ENCODE measurements around the gene RNGTT. TPM values are rescaled to one million over a fixed set of nuclear protein-coding genes. Genes with fewer than 3 reads are reported as not detected.

RNGTT gene
- total RNA-seq, 4 donors from 2014 or later, result 12.2 to 17.5 (median 14.6) TPM

DNA sequence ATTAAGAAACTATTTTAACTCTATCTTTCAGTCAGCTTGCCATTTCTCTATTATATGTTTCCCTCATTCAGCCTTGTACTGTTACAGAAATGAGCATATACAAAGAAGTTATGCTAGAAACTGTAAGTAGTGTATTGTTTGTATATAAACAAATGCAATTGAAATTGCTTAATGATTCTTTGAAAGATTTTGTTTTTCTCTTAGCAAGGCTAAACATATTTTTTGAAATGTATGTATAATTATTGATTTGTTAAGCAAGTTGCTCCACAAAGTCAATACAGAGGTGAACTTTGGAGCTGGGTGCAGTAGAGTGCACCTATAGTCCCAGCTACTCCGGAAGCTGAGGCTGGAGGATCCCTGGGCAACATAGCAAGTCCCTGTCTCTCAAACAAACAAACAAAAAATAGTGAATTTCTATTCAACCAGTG is 253.6 kb downstream of the RNGTT start:
- TF ChIP-seq, protein P1, sequence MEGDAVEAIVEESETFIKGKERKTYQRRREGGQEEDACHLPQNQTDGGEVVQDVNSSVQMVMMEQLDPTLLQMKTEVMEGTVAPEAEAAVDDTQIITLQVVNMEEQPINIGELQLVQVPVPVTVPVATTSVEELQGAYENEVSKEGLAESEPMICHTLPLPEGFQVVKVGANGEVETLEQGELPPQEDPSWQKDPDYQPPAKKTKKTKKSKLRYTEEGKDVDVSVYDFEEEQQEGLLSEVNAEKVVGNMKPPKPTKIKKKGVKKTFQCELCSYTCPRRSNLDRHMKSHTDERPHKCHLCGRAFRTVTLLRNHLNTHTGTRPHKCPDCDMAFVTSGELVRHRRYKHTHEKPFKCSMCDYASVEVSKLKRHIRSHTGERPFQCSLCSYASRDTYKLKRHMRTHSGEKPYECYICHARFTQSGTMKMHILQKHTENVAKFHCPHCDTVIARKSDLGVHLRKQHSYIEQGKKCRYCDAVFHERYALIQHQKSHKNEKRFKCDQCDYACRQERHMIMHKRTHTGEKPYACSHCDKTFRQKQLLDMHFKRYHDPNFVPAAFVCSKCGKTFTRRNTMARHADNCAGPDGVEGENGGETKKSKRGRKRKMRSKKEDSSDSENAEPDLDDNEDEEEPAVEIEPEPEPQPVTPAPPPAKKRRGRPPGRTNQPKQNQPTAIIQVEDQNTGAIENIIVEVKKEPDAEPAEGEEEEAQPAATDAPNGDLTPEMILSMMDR (IDR thresholded peaks at IDR 0.05), result no peak
- TF ChIP-seq EP300 (IDR thresholded peaks at IDR 0.05), result no peak
- no peak for TF ChIP-seq POLR2A (IDR thresholded peaks at IDR 0.05)
- no peak for TF ChIP-seq POLR2AphosphoS5 (IDR thresholded peaks at IDR 0.05)
- Histone ChIP-seq H3K9me3 (no peaks in the 10 kb centered on the region), H3K27ac (no peak overlapping the region), H3K27me3 (no peaks in the 10 kb centered on the region), H3K4me3 (no peak overlapping the region), H3K4me1 (no peaks in the 10 kb centered on the region), H3K36me3 (no peaks in the 10 kb centered on the region)
- 100% methylated on average over 1 of the region's 1 CpG for WGBS, 2 donors (ENCODE audit: low coverage in 1 of 2)
- ATAC-seq, result no peak

DNA sequence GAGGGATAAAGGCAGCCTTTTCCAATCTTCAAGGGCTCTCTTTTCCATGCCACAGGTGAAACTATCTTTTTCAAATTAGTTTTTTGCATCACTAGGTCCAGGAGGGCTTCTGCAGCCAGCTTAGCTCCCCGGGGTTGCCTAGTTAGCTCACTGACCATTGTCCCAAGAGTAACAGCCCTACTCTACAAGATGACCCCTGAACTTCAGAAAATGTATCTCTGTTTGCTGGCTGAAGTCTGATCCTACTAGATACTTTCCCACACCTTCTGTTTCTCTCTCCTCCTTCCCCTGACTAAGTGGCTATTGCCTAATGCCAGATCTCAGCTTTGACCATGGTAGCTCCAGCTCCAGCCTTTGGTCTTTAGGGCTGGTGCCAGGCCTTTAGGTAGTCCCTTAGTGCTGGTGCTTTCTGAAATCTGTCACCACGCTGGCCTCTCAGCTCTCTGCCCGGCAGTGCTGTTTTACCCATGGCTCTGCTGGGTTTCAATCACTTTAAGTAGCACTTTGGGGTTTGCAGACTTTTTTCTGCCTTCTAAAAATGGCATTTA is 255.1 kb downstream of the RNGTT start:
- 90 to 100% methylated on average over 2 to 3 of the region's 3 CpGs for WGBS, 2 donors (ENCODE audit: low coverage in 1 of 2)

DNA sequence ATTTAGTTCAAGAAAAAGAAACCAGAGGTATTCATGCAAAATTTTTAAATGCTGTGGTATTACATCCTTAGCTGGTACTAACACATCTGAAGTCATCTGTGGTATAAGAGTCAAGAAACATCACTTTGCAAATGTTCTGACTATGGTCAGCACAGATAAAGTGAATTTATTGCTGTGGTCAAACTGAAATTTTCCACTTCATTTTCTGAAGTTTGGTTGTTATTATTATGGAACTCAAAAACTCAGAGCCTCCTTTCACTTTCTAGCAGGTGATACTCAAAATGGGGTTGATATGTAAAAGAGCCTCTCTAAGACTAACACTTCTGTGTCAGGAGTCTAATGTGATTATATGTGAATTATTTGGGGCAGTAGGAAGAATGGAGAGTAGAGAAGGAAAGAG is 257.8 kb downstream of the RNGTT start:
- no peak overlapping the region for H3K4me3 ChIP-seq
- H3K27ac ChIP-seq, result no peak overlapping the region
- no peaks in the 10 kb centered on the region for H3K4me1 ChIP-seq
- no peak for ATAC-seq
- no peaks in the 10 kb centered on the region for H3K27me3 ChIP-seq
- no peaks in the 10 kb centered on the region for H3K36me3 ChIP-seq
- TF ChIP-seq POLR2A (IDR thresholded peaks at IDR 0.05) (no peak), EP300 (IDR thresholded peaks at IDR 0.05) (no peak), POLR2AphosphoS5 (IDR thresholded peaks at IDR 0.05) (no peak)
- TF ChIP-seq, protein P1 (IDR thresholded peaks at IDR 0.05), result no peak
- H3K9me3 ChIP-seq, result no peaks in the 10 kb centered on the region

More for the DNA sequence above, 255.1 kb downstream of the RNGTT start:
- H3K9me3 ChIP-seq, result no peaks in the 10 kb centered on the region
- no peaks in the 10 kb centered on the region for H3K36me3 ChIP-seq
- H3K27ac ChIP-seq, result no peak overlapping the region
- TF ChIP-seq POLR2AphosphoS5 (IDR thresholded peaks at IDR 0.05), result no peak
- TF ChIP-seq POLR2A (IDR thresholded peaks at IDR 0.05), result no peak
- TF ChIP-seq, protein P1 (IDR thresholded peaks at IDR 0.05), result no peak
- no peak for TF ChIP-seq EP300 (IDR thresholded peaks at IDR 0.05)
- no peaks in the 10 kb centered on the region for H3K27me3 ChIP-seq
- no peak for ATAC-seq
- H3K4me3 ChIP-seq, result no peak overlapping the region
- no peaks in the 10 kb centered on the region for H3K4me1 ChIP-seq

DNA sequence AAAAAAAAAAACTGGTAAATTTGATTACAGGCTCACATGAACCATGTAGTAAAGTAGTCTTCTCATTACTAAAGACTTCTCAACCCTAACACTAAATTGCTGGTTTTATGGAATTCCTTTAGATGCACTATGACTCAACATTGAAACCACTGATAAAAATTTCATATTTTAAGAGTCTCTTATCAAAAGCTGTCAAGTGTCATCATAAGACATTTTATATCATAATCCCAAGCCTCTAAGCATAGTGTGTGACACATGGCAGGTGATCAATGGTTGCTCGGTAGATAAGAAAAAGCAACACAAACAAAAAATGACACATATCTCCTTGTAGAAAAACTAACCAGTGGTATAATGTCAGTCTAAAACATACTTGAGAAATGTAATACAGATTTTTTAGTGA is 258.4 kb downstream of the RNGTT start:
- Histone ChIP-seq H3K4me1 (no peaks in the 10 kb centered on the region), H3K4me3 (no peak overlapping the region), H3K36me3 (no peaks in the 10 kb centered on the region), H3K27me3 (no peaks in the 10 kb centered on the region), H3K9me3 (no peaks in the 10 kb centered on the region), H3K27ac (no peak overlapping the region)
- ATAC-seq, result no peak
- TF ChIP-seq POLR2AphosphoS5 (IDR thresholded peaks at IDR 0.05) (no peak), EP300 (IDR thresholded peaks at IDR 0.05) (no peak), POLR2A (IDR thresholded peaks at IDR 0.05) (no peak)
- TF ChIP-seq, protein P1 (IDR thresholded peaks at IDR 0.05), result no peak
- WGBS, 2 donors (ENCODE audit: low coverage in 1 of 2), result 73 to 92% methylated on average over 1 of the region's 1 CpG

DNA sequence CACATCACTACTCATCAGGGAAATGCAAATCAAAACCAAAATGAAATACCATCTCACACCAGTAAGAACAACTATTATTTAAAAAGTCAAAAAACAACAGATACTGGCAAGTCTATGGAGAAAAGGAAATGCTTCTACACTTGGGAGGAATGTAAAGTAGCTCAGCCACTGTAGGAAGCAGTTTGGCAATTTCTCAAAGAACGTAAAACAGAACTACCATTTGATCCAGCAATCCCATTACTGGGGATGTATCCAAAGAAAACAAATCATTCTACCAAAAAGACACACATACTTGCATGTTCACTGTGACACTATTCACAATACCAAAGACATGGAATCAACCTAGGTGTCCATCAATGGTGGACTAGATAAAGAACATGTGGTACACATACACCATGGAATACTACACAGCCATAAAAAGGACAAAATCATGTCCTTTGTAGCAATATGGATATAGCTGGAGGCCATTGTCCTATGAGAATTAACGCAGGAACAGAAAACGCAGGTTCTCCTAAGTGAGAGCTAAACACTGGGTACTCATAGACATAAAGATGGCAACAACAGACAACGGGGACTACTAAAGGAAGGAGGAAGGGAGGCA is 260.4 kb downstream of the RNGTT start:
- no peaks in the 10 kb centered on the region for H3K9me3 ChIP-seq
- H3K4me1 ChIP-seq, result no peaks in the 10 kb centered on the region
- WGBS, 2 donors (ENCODE audit: low coverage in 1 of 2), result 78 to 93% methylated on average over 4 of the region's 4 CpGs
- no peaks in the 10 kb centered on the region for H3K27me3 ChIP-seq
- TF ChIP-seq EP300 (IDR thresholded peaks at IDR 0.05), result no peak
- TF ChIP-seq POLR2A (IDR thresholded peaks at IDR 0.05), result no peak
- no peak for TF ChIP-seq POLR2AphosphoS5 (IDR thresholded peaks at IDR 0.05)
- TF ChIP-seq, protein P1 (IDR thresholded peaks at IDR 0.05), result no peak
- no peaks in the 10 kb centered on the region for H3K36me3 ChIP-seq
- no peak for ATAC-seq
- no peak overlapping the region for H3K4me3 ChIP-seq
- no peak overlapping the region for H3K27ac ChIP-seq
